GM23338 (cell line): Measurements from ENCODE around the gene KCNH8.
A peak's percentile ranks its signal among the peaks of the same experiment; 100 is the strongest.

Source experiments
- EZH2 ChIP-seq: fragments of 200-600 bp; sonication (generic); IDR thresholded peaks from one replicate; pipeline ENCODE4 v1.8.0; 2017; ENCODE audit warnings: antibody characterized with exemption, mild to moderate bottlenecking, low read depth; ENCODE audit not compliant: unreplicated experiment
- JUNB ChIP-seq: IDR thresholded peaks from one replicate; pipeline ENCODE4 v1.6.1; 2016; ENCODE audit warnings: antibody characterized with exemption; ENCODE audit not compliant: unreplicated experiment
- POLR2AphosphoS5 ChIP-seq: IDR thresholded peaks from 2 replicates; pipeline ENCODE4 v1.6.1; 2016; ENCODE audit warnings: antibody characterized with exemption, low read depth
- TF ChIP-seq, protein P1 (sequence below), 2 experiments: fragments of 200-600 bp in 1 of 2; sonication (generic) in 1 of 2; conservative IDR thresholded peaks; 2 replicates each; pipeline versions ENCODE4 v1.5.1 to v1.6.1; 2016 to 2017; ENCODE audit warnings: antibody characterized with exemption in 2 of 2, low read depth in 2 of 2, mild to moderate bottlenecking in 2 of 2, moderate library complexity in 1 of 2

DNA sequence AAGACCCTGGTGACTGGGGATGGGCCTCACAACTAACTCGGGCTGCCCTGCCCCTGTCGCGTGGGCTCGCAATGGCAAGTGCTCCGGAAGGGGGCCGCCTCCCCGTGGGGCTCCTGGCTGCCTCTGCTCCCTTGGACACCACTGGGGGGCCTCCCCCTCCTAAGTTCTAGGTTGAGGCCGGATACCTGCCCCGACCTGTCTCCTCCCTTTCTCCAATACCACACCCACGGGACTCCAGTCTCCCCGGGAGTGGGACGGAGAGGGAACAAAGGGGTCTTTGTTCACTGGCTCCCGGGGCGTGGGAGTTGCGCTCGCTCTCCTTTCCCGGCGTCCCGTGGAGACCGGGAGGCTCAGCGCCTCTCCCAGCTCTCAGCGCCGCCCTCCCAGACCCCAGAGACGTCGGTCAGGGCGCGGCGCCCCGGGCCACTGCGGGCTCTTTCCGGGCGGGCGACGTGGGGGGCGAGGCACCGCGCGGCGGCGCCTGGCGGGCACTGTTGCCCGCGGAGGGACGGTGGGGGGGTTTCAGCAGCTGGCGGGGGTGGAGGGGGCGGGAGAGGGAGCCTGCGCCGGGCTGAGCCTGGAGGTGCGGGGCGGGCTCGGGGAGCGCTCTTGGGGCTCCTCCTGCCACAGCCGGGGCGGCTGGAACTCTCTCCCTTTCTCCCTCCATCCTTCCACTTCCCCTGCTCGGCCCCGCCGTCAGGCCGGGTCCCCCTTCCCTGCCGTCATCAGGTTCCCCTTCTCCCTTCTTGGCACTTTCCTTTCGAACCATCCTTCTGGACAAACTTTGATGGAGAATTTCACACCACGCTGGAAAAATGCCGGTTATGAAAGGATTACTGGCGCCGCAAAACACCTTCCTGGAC, at the start of gene KCNH8:
- TF ChIP-seq, protein P1, sequence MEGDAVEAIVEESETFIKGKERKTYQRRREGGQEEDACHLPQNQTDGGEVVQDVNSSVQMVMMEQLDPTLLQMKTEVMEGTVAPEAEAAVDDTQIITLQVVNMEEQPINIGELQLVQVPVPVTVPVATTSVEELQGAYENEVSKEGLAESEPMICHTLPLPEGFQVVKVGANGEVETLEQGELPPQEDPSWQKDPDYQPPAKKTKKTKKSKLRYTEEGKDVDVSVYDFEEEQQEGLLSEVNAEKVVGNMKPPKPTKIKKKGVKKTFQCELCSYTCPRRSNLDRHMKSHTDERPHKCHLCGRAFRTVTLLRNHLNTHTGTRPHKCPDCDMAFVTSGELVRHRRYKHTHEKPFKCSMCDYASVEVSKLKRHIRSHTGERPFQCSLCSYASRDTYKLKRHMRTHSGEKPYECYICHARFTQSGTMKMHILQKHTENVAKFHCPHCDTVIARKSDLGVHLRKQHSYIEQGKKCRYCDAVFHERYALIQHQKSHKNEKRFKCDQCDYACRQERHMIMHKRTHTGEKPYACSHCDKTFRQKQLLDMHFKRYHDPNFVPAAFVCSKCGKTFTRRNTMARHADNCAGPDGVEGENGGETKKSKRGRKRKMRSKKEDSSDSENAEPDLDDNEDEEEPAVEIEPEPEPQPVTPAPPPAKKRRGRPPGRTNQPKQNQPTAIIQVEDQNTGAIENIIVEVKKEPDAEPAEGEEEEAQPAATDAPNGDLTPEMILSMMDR (conservative IDR thresholded peaks at IDR 0.05; ENCODE audit: low read depth in 2 of 2): peak in 1 of 2 experiments; percentile 29; a peak in 2 of 4 replicates
- TF ChIP-seq JUNB (no peak), POLR2AphosphoS5 (peak; percentile 17; the same call in 1 of the 2 replicates), EZH2 (no peak)
